ENCODE results near the gene MS4A14.
"Not testable (repeated sequence)": the region's sequence is repeated elsewhere in the genome, so short reads cannot be mapped to it uniquely, and the experiment has no call there.

Gene MS4A14

GRCh38 chr11:60363542-60364470, 32.5 kb upstream of the MS4A14 start:
- no peak for TF ChIP-seq SPI1 (IDR thresholded peaks at IDR 0.05; ENCODE audit: borderline replicate concordance, low read depth)
- peak; percentile 59 for TF ChIP-seq CTCF (IDR thresholded peaks at IDR 0.05; ENCODE audit: insufficient read depth, low read length)
- no peak for TF ChIP-seq GABPA (IDR thresholded peaks at IDR 0.05; ENCODE audit: low read depth)
- TF ChIP-seq POLR2AphosphoS5 (IDR thresholded peaks at IDR 0.05; ENCODE audit: low read depth), result no peak
- H3K27ac ChIP-seq (replicated peaks), result peak overlapping the region; percentile 67

GRCh38 chr11:60366262-60366904, 29.9 kb upstream of the MS4A14 start:
- DNase-seq (ENCODE audit: low read depth in 1 of 2, low spot score in 1 of 2); H3K4me3 ChIP-seq (replicated peaks; ENCODE audit: insufficient read depth, low read length); H3K27ac ChIP-seq (replicated peaks); H3K27me3 ChIP-seq (ENCODE audit: insufficient read depth, poor library complexity, severe bottlenecking): not testable (repeated sequence)

More at GRCh38 chr11:60363542-60364470, 32.5 kb upstream of the MS4A14 start:
- Histone ChIP-seq H3K27me3 (ENCODE audit: insufficient read depth, poor library complexity, severe bottlenecking) (no peaks in the 10 kb centered on the region), H3K4me3 (replicated peaks; ENCODE audit: insufficient read depth, low read length) (no peak overlapping the region)
- DNase-seq (ENCODE audit: low read depth in 1 of 2, low spot score in 1 of 2), result peak; percentile 74 to 83

- Histone ChIP-seq H3K27me3 (ENCODE audit: insufficient read depth, poor library complexity, severe bottlenecking) (no peaks in the 10 kb centered on the region), H3K4me3 (replicated peaks; ENCODE audit: insufficient read depth, low read length) (no peak overlapping the region), H3K27ac (replicated peaks) (0 out of 2 replicates have a peak overlapping the region, but pooled peaks have one; percentile 5)
- TF ChIP-seq GABPA (IDR thresholded peaks at IDR 0.05; ENCODE audit: low read depth), result no peak
- no peak for TF ChIP-seq POLR2AphosphoS5 (IDR thresholded peaks at IDR 0.05; ENCODE audit: low read depth)
- no peak for TF ChIP-seq CTCF (IDR thresholded peaks at IDR 0.05; ENCODE audit: insufficient read depth, low read length)
- no peak for TF ChIP-seq REST (IDR thresholded peaks at IDR 0.05; ENCODE audit: insufficient replicate concordance, low read depth)
- TF ChIP-seq SPI1 (IDR thresholded peaks at IDR 0.05; ENCODE audit: borderline replicate concordance, low read depth), result no peak
- DNase-seq (ENCODE audit: low read depth in 1 of 2, low spot score in 1 of 2), result no peak
These were observed 29.2 kb upstream of the MS4A14 start for GRCh38 chr11:60367009-60367408.

GRCh38 chr11:60367896-60368295, 28.4 kb upstream of the MS4A14 start:
- TF ChIP-seq CTCF (IDR thresholded peaks at IDR 0.05; ENCODE audit: insufficient read depth, low read length), result no peak
- no peak for TF ChIP-seq POLR2AphosphoS5 (IDR thresholded peaks at IDR 0.05; ENCODE audit: low read depth)
- no peak for TF ChIP-seq GABPA (IDR thresholded peaks at IDR 0.05; ENCODE audit: low read depth)
- TF ChIP-seq REST (IDR thresholded peaks at IDR 0.05; ENCODE audit: insufficient replicate concordance, low read depth), result no peak
- no peak for TF ChIP-seq SPI1 (IDR thresholded peaks at IDR 0.05; ENCODE audit: borderline replicate concordance, low read depth)
- no peak for DNase-seq (ENCODE audit: low read depth in 1 of 2, low spot score in 1 of 2)
- no peaks in the 10 kb centered on the region for H3K27me3 ChIP-seq (ENCODE audit: insufficient read depth, poor library complexity, severe bottlenecking)
- no peak overlapping the region for H3K4me3 ChIP-seq (replicated peaks; ENCODE audit: insufficient read depth, low read length)
- no peak overlapping the region for H3K27ac ChIP-seq (replicated peaks)

Measured in HL-60 (cell line).